K562 (cell line): Measurements from ENCODE around the gene SLFN14. TPM values are rescaled to one million over a fixed set of nuclear protein-coding genes. Genes with fewer than 3 reads are reported as not detected.

Experiments used
- ARNT ChIP-seq, 2 experiments: fragments of 450-650 bp; IDR thresholded peaks; 2 replicates each; pipeline ENCODE4 v1.6.1; 2016; ENCODE audit warnings: mild to moderate bottlenecking in 1 of 2
- ATF4 ChIP-seq: fragments of 450-650 bp; formaldehyde crosslinking; IDR thresholded peaks from 2 replicates; pipeline ENCODE4 v1.4.0; 2022; ENCODE audit warnings: mild to moderate bottlenecking, moderate library complexity
- CBX3 ChIP-seq, 2 experiments: IDR thresholded peaks; 1 replicate in 1 of 2; 2 replicates in 1 of 2; pipeline ENCODE4 v1.6.1; 2012; ENCODE audit warnings: inconsistent platforms in 2 of 2, low read length in 2 of 2, borderline replicate concordance in 1 of 2, control low read depth in 1 of 2
- CREB3L1 ChIP-seq: fragments of 450-650 bp; IDR thresholded peaks from 2 replicates; pipeline ENCODE4 v1.6.1; 2014; ENCODE audit warnings: low read depth, mild to moderate bottlenecking, moderate library complexity, borderline replicate concordance
- FOXK1 ChIP-seq: sonication (generic); formaldehyde crosslinking; IDR thresholded peaks from 2 replicates; pipeline ENCODE4 v1.8.0; 2022; ENCODE audit warnings: missing genetic modification reagents, mild to moderate bottlenecking, borderline replicate concordance
- HNRNPL ChIP-seq: fragments of 200-400 bp; formaldehyde crosslinking; IDR thresholded peaks from 2 replicates; pipeline ENCODE4 v1.6.1; 2017; ENCODE audit warnings: low read depth, mild to moderate bottlenecking, low read length
- KHSRP ChIP-seq: fragments of 450-650 bp; IDR thresholded peaks from 2 replicates; pipeline ENCODE4 v1.6.1; 2017
- MECOM ChIP-seq: fragments of 250-450 bp; sonication (Bioruptor Pico); IDR thresholded peaks from 2 replicates; pipeline ENCODE4 v1.8.0; 2022; ENCODE audit warnings: inconsistent platforms
- MED1 ChIP-seq: sonication (generic); formaldehyde crosslinking; IDR thresholded peaks from 2 replicates; pipeline ENCODE4 v1.8.1; 2023; ENCODE audit warnings: missing genetic modification reagents, borderline replicate concordance
- NFIX ChIP-seq: fragments of 250-450 bp; sonication (Bioruptor Pico); IDR thresholded peaks from 2 replicates; pipeline ENCODE4 v1.4.0; 2020; ENCODE audit warnings: low read depth, mild to moderate bottlenecking, moderate library complexity
- PCBP1 ChIP-seq: fragments of 200-400 bp; formaldehyde crosslinking; IDR thresholded peaks from 2 replicates; pipeline ENCODE4 v1.6.1; 2018; ENCODE audit warnings: mild to moderate bottlenecking, low read depth, low read length; ENCODE audit not compliant: poor library complexity, severe bottlenecking
- PTRF ChIP-seq: fragments of 450-650 bp; IDR thresholded peaks from 2 replicates; pipeline ENCODE4 v1.6.1; 2016; ENCODE audit warnings: mild to moderate bottlenecking, missing genetic modification characterization, missing compliant biosample characterization
- PYGO2 ChIP-seq: fragments of 450-650 bp; IDR thresholded peaks from 2 replicates; pipeline ENCODE4 v1.6.1; 2016; ENCODE audit warnings: mild to moderate bottlenecking, missing genetic modification characterization, moderate library complexity, missing compliant biosample characterization
- RAD21 ChIP-seq, 2 experiments: fragments of 250-450 bp in 1 of 2; fragments of 450-650 bp in 1 of 2; sonication (Bioruptor Pico) in 1 of 2; formaldehyde crosslinking in 1 of 2; IDR thresholded peaks in 1 of 2; conservative IDR thresholded peaks in 1 of 2; 2 replicates each; pipeline versions ENCODE4 v1.4.0 to v1.8.0; 2020 to 2022; ENCODE audit warnings: mild to moderate bottlenecking in 2 of 2, moderate library complexity in 1 of 2
- RBBP5 ChIP-seq: fragments of 200-600 bp; sonication (generic); IDR thresholded peaks from 2 replicates; pipeline ENCODE4 v1.6.1; 2012; ENCODE audit warnings: borderline replicate concordance, mild to moderate bottlenecking, low read length, control low read depth, inconsistent platforms; ENCODE audit not compliant: insufficient read depth, poor library complexity, severe bottlenecking
- RBM25 ChIP-seq: fragments of 200-400 bp; formaldehyde crosslinking; IDR thresholded peaks from 2 replicates; pipeline ENCODE4 v1.6.1; 2018; ENCODE audit warnings: low read length, low read depth, moderate library complexity; ENCODE audit not compliant: severe bottlenecking
- SAFB2 ChIP-seq: fragments of 200-400 bp; formaldehyde crosslinking; IDR thresholded peaks from 2 replicates; pipeline ENCODE4 v1.6.1; 2018; ENCODE audit warnings: borderline replicate concordance, low read length, low read depth, moderate library complexity; ENCODE audit not compliant: severe bottlenecking
- SFPQ ChIP-seq: fragments of 200-400 bp; formaldehyde crosslinking; IDR thresholded peaks from 2 replicates; pipeline ENCODE4 v1.6.1; 2017; ENCODE audit warnings: mild to moderate bottlenecking, low read depth, low read length, moderate library complexity
- SIN3B ChIP-seq: fragments of 450-650 bp; IDR thresholded peaks from 2 replicates; pipeline ENCODE4 v1.6.1; 2017; ENCODE audit warnings: low read depth, mild to moderate bottlenecking, moderate library complexity
- TFAM ChIP-seq: fragments of 250-450 bp; sonication (Bioruptor Pico); conservative IDR thresholded peaks from 2 replicates; pipeline ENCODE4 v1.5.0; 2021; ENCODE audit warnings: mild to moderate bottlenecking, moderate library complexity
- ZNF124 ChIP-seq: sonication (generic); formaldehyde crosslinking; IDR thresholded peaks from 2 replicates; pipeline ENCODE4 v1.8.1; 2022; ENCODE audit warnings: missing genetic modification reagents
- ZNF133 ChIP-seq: fragments of 250-450 bp; sonication (Bioruptor Pico); IDR thresholded peaks from 2 replicates; pipeline ENCODE4 v1.4.0; 2020; ENCODE audit warnings: mild to moderate bottlenecking
- ZNF507 ChIP-seq: conservative IDR thresholded peaks from 2 replicates; pipeline ENCODE4 v1.6.1; 2017; ENCODE audit warnings: missing genetic modification characterization, missing compliant biosample characterization
- ZNF668 ChIP-seq: fragments of 250-450 bp; sonication (Bioruptor Pico); IDR thresholded peaks from 2 replicates; pipeline ENCODE4 v1.8.0; 2022; ENCODE audit warnings: mild to moderate bottlenecking, inconsistent platforms
- polyA plus RNA-seq, 8 experiments: library from polyadenylated mRNA; depleted of rRNA in 4 of 8; stranded (reverse) in 5 of 8; unstranded in 3 of 8; fragments of >200 nt; fragmentation: Nextera tagmentation in 2 of 8; fragmentation: Illumina TruSeq in 1 of 8; extraction: Ambion mirVana in 2 of 8; extraction: Trizol in 1 of 8; gene quantifications; 2 replicates each; pipeline versions ENCODE4 v1.2.1 to v1.2.3, GENCODE V29; 2011 to 2014; ENCODE audit warnings: inconsistent platforms in 1 of 8, missing spikeins in 1 of 8
- total RNA-seq, 7 experiments: library from RNA; depleted of rRNA in 6 of 7; stranded (reverse); fragments of >200 nt in 6 of 7; fragmentation: Illumina TruSeq in 2 of 7; extraction: Trizol in 2 of 7; gene quantifications; 2 replicates each; pipeline versions ENCODE4 v1.2.1 to v1.2.3, GENCODE V29; 2011 to 2021; ENCODE audit warnings: low replicate concordance in 1 of 7

Gene SLFN14
- total and polyA plus RNA-seq, 9 of the 15 experiments (the other 6 are each of a cell fraction or from before 2014, with no cell fraction given): 1.3 to 4.3 (median 3.1) TPM

- TF ChIP-seq SFPQ (no peak), ZNF133 (no peak), ZNF507 (tag) (no peak), RBM25 (no peak), MED1 (no peak), PYGO2 (tag) (no peak), NFIX (CRISPR knock-in tag) (no peak), ZNF668 (CRISPR knock-in tag) (no peak), KHSRP (peak; percentile 100), CREB3L1 (peak; percentile 72; the same call in 1 of the 2 replicates), SIN3B (peak; percentile 71; the same call in 1 of the 2 replicates), HNRNPL (no peak), SAFB2 (no peak), PCBP1 (no peak), TFAM (CRISPR knock-in tag) (no peak), ZNF124 (CRISPR knock-in tag) (no peak), ARNT (IDR thresholded peaks at IDR 0.05) (0 out of 4 replicates have a peak, but pooled peaks of 1 of the 2 experiments have one; percentile 7), CBX3 (IDR thresholded peaks at IDR 0.05; ENCODE audit: borderline replicate concordance in 1 of 2, low read length in 2 of 2) (peak in 1 of 2 experiments; percentile 70; a peak in 2 of 3 replicates), MECOM (CRISPR knock-in tag) (no peak), RAD21 (CRISPR knock-in tag; conservative IDR thresholded peaks at IDR 0.05 in 1 of 2, IDR thresholded peaks at IDR 0.05 in 1 of 2) (no peak; a peak in 1 of 4 replicates), RBBP5 (peak; percentile 63), FOXK1 (CRISPR knock-in tag) (peak; percentile 96), ATF4 (peak; percentile 84), PTRF (tag) (no peak)
These were observed 26.7 kb upstream of the SLFN14 start, which contains the start of gene AP2B1 (continued) for GRCh38 chr17:35587074-35587961.
